Cardiac muscle cell (in vitro differentiated cells and primary cell): Measurements from ENCODE around the gene GRIN3A. TPM values are rescaled to one million over a fixed set of nuclear protein-coding genes. Genes with fewer than 3 reads are reported as not detected.
A peak's percentile ranks its signal among the peaks of the same experiment; 100 is the strongest.

ENCODE experiments used
- DNase-seq, 2 donors: peaks; one replicate each; pipeline versions ENCODE4 v3.0.0 to v3.0.0-alpha.2; 2010 to 2017; ENCODE audit warnings: low read depth in 1 of 2, low spot score in 1 of 2
- H3K27ac ChIP-seq: fragments of 200-600 bp; sonication (generic); 2 replicates; pipeline ENCODE4 v1.5.1; 2016
- H3K27me3 ChIP-seq: fragments of 200-600 bp; sonication (generic); 2 replicates; pipeline ENCODE4 v1.6.0; 2016; ENCODE audit warnings: control low read depth
- H3K36me3 ChIP-seq: fragments of 200-600 bp; sonication (generic); 2 replicates; pipeline ENCODE4 v1.5.1; 2016; ENCODE audit warnings: control low read depth
- H3K4me1 ChIP-seq: fragments of 200-600 bp; sonication (generic); 2 replicates; pipeline ENCODE4 v1.8.1; 2017; ENCODE audit warnings: low read depth, mild to moderate bottlenecking, mixed run types
- H3K4me3 ChIP-seq: fragments of 200-600 bp; sonication (generic); 2 replicates; pipeline ENCODE4 v1.5.1; 2016; ENCODE audit warnings: mild to moderate bottlenecking
- H3K9me3 ChIP-seq: fragments of 200-600 bp; sonication (generic); 2 replicates; pipeline ENCODE4 v1.5.1; 2017; ENCODE audit warnings: low read depth, mild to moderate bottlenecking, control low read depth
- CTCF ChIP-seq: IDR thresholded peaks from 2 replicates; pipeline ENCODE4 v1.5.1; 2012; ENCODE audit warnings: low read depth, mild to moderate bottlenecking, low read length
- polyA plus RNA-seq: library from polyadenylated mRNA; unstranded; fragments of >200 nt; fragmentation: Nextera tagmentation; extraction: Ambion mirVana; gene quantifications from 2 replicates; pipeline ENCODE4 v1.2.1, GENCODE V29; 2016
- total RNA-seq: library from RNA; depleted of rRNA; stranded (reverse); fragments of >200 nt; gene quantifications from 2 replicates; pipeline ENCODE4 v1.2.3, GENCODE V29; 2016

Gene GRIN3A
- total and polyA plus RNA-seq, 2 experiments from 2014 or later = not detected

- Histone ChIP-seq H3K27ac (no peak overlapping the region), H3K27me3 (no peaks in the 10 kb centered on the region), H3K9me3 (no peaks in the 10 kb centered on the region), H3K4me3 (no peak overlapping the region), H3K36me3 (no peaks in the 10 kb centered on the region), H3K4me1 (no peaks in the 10 kb centered on the region)
- DNase-seq = peak; percentile 56 to 64
- peak; percentile 66 for TF ChIP-seq CTCF
These were observed 136.3 kb downstream of the GRIN3A start for GRCh38 chr9:101601904-101602765.

GRCh38 chr9:101594796-101595195 is 143.7 kb downstream of the GRIN3A start, which contains the start of gene PPP3R2:
Gene PPP3R2 (minus strand): TSS chr9:101594969. CDS start chr9:101594921, 48 bp downstream.
- H3K4me3 ChIP-seq = no peak within 1 kb of the TSS
- H3K36me3 ChIP-seq = no peaks in the 10 kb centered on the region
- no peaks in the 10 kb centered on the region for H3K4me1 ChIP-seq
- H3K27me3 ChIP-seq = no peaks in the 10 kb centered on the region
- TF ChIP-seq CTCF = no peak
- DNase-seq = no peak
- no peaks in the 10 kb centered on the region for H3K9me3 ChIP-seq
- H3K27ac ChIP-seq = no peak within 1 kb of the TSS

- H3K4me3 ChIP-seq = no peak overlapping the region
- no peaks in the 10 kb centered on the region for H3K27me3 ChIP-seq
- H3K9me3 ChIP-seq = no peaks in the 10 kb centered on the region
- no peak overlapping the region for H3K27ac ChIP-seq
- TF ChIP-seq CTCF = no peak
- H3K4me1 ChIP-seq = no peaks in the 10 kb centered on the region
- H3K36me3 ChIP-seq = no peaks in the 10 kb centered on the region
- DNase-seq = no peak
These were observed 145.1 kb downstream of the GRIN3A start for GRCh38 chr9:101593345-101593744.

- H3K4me3 ChIP-seq = no peak overlapping the region
- no peaks in the 10 kb centered on the region for H3K27me3 ChIP-seq
- TF ChIP-seq CTCF = no peak
- no peaks in the 10 kb centered on the region for H3K9me3 ChIP-seq
- no peaks in the 10 kb centered on the region for H3K36me3 ChIP-seq
- H3K4me1 ChIP-seq = no peaks in the 10 kb centered on the region
- DNase-seq = no peak
- no peak overlapping the region for H3K27ac ChIP-seq
These were observed 145.7 kb downstream of the GRIN3A start for GRCh38 chr9:101592788-101593187.

- Histone ChIP-seq H3K27ac (no peak overlapping the region), H3K27me3 (no peaks in the 10 kb centered on the region), H3K36me3 (no peaks in the 10 kb centered on the region), H3K9me3 (no peaks in the 10 kb centered on the region), H3K4me3 (no peak overlapping the region), H3K4me1 (no peaks in the 10 kb centered on the region)
- TF ChIP-seq CTCF = no peak
- DNase-seq = no peak
These were observed 146.5 kb downstream of the GRIN3A start for GRCh38 chr9:101591787-101592446.
